Right cardiac atrium (tissue), 5 donors: ENCODE data around the gene VDR. TPM values are rescaled to one million over a fixed set of nuclear protein-coding genes. Genes with fewer than 3 reads are reported as not detected.

ENCODE experiments used
- polyA plus RNA-seq: library from polyadenylated mRNA; stranded (reverse); fragments of 200-250 nt; gene quantifications from one replicate; pipeline ENCODE4 v1.2.3, GENCODE V29; 2013
- total RNA-seq, 4 donors: library from RNA; stranded (reverse); fragmentation: NEBNext Ultra II Directional; extraction: Animal tissue kit (Norgen Biotek cat#: 25700); gene quantifications; one replicate each; pipeline ENCODE4 v1.2.1, GENCODE V29; 2021
- donor health status: healthy with polysubstance abuse.
- donor health status: DM: no; HTN: yes; CAD: no.
- donor health status: DM: no; HTN: no; CAD: no.
- donor health status: DM: no; HTN: yes; CAD: no; lungs with severe emphysema.
- donor health status: DM: yes; HTN: yes; CAD: no.

Gene VDR
- total and polyA plus RNA-seq, 5 donors: 0.27 to 3.0 (median 0.97) TPM

Other genes starting within 250 kb of the VDR start
- 10 to 100 TPM; 15.4 to 22.8 (median 21.3) TPM for gene RPAP3, start 199.0 kb downstream of the VDR start, total RNA-seq
- 11.9 TPM for gene RPAP3, start 199.0 kb downstream of the VDR start, polyA plus RNA-seq
- under 1 TPM; 0.28 to 0.86 (median 0.51) TPM for gene ENDOU, start 179.5 kb downstream of the VDR start, total RNA-seq
- gene ENDOU, start 179.5 kb downstream of the VDR start, polyA plus RNA-seq: 0.45 TPM
- 10 to 100 TPM; 14.1 to 28.7 (median 23.3) TPM for gene RAPGEF3, start 146.1 kb downstream of the VDR start, total RNA-seq
- gene RAPGEF3, start 146.1 kb downstream of the VDR start, polyA plus RNA-seq: 44.9 TPM
- 10 to 100 TPM; 26.5 to 30.1 (median 27.6) TPM for gene SLC48A1, start 131.8 kb downstream of the VDR start, total RNA-seq
- 22.0 TPM for gene SLC48A1, start 131.8 kb downstream of the VDR start, polyA plus RNA-seq
- gene HDAC7, start 85.1 kb downstream of the VDR start, total RNA-seq: 10 to 100 TPM; 46.5 to 60.1 (median 51.1) TPM
- 38.0 TPM for gene HDAC7, start 85.1 kb downstream of the VDR start, polyA plus RNA-seq
- gene TMEM106C, start 58.6 kb upstream of the VDR start, total RNA-seq: 10 to 100 TPM; 68.6 to 85.7 (median 74.5) TPM
- gene TMEM106C, start 58.6 kb upstream of the VDR start, polyA plus RNA-seq: 67.8 TPM
- gene COL2A1, start 99.5 kb upstream of the VDR start, total RNA-seq: not detected
- 0.07 TPM for gene COL2A1, start 99.5 kb upstream of the VDR start, polyA plus RNA-seq
- 10 to 100 TPM in 1 of 4 donors, 1 to 10 TPM in 3; 7.7 to 12.8 (median 9.0) TPM for gene SENP1, start 201.1 kb upstream of the VDR start, total RNA-seq
- 2.8 TPM for gene SENP1, start 201.1 kb upstream of the VDR start, polyA plus RNA-seq
- 100 to 1,000 TPM; 322 to 429 (median 358) TPM for gene PFKM, start 214.4 kb upstream of the VDR start, total RNA-seq
- 204 TPM for gene PFKM, start 214.4 kb upstream of the VDR start, polyA plus RNA-seq